Loucy (cell line): ENCODE measurements around the gene RAMACL.

Experiments
- CTCF ChIP-seq: fragments of 200-600 bp; sonication (generic); conservative IDR thresholded peaks from 2 replicates; pipeline ENCODE4 v1.5.1; 2014; ENCODE audit warnings: mild to moderate bottlenecking, antibody characterized with exemption, low read length
- EZH2phosphoT487 ChIP-seq: fragments of 200-600 bp; IDR thresholded peaks from 2 replicates; pipeline ENCODE4 v1.6.1; 2018; ENCODE audit warnings: antibody characterized with exemption, mild to moderate bottlenecking, moderate library complexity, borderline replicate concordance

GRCh38 chr6:166556336-166556735, 30.1 kb downstream of the RAMACL start:
- no peak for TF ChIP-seq CTCF
- TF ChIP-seq EZH2phosphoT487: no peak
